GM12878 (cell line): ENCODE measurements around the gene ZCCHC24. TPM values are rescaled to one million over a fixed set of nuclear protein-coding genes. Genes with fewer than 3 reads are reported as not detected.

Source experiments
- ATAC-seq: fragments of 200-7000 bp; cut with Tn5 transposase; 3 replicates; pipeline ENCODE4 v1.9.1; 2020; ENCODE audit warnings: mild to moderate bottlenecking, moderate library complexity
- BruUV-seq: library from RNA; stranded (reverse); fragments of 400-500 nt; replicated peaks from 2 replicates; lab custom pipeline; 2021; lab: Mats Ljungman, UMichigan
- CTCF ChIA-PET: fragments of 300-600 bp; sonication (Branson Sonifier 250); formaldehyde crosslinking; extraction: SDS; loops from one replicate; lab custom pipeline; 2021; ENCODE audit warnings: inconsistent platforms; lab: Yijun Ruan, JAX
- POLR2A ChIA-PET: fragments of 350-600 bp; formaldehyde crosslinking; extraction: SDS; loops from one replicate; lab custom pipeline; 2021; ENCODE audit warnings: inconsistent platforms; lab: Charles Lee
- RAD21 ChIA-PET: fragments of 300-600 bp; sonication (Branson Sonifier 250); formaldehyde crosslinking; loops from one replicate; lab custom pipeline; 2023; ENCODE audit warnings: antibody characterized with exemption; ENCODE audit not compliant: unreplicated experiment; lab: Charles Lee
- SMC1A ChIA-PET: fragments of 300-600 bp; sonication (Branson Sonifier 250); formaldehyde crosslinking; loops from one replicate; lab custom pipeline; 2023; ENCODE audit not compliant: unreplicated experiment, uncharacterized antibody; lab: Charles Lee
- DNase-seq: peaks from one replicate; pipeline ENCODE4 v3.0.0-alpha.2; 2011; ENCODE audit warnings: low read depth, low spot score
- FAIRE-seq: peaks from 3 replicates; lab custom pipeline; 2011; peaks lifted over from hg19 to GRCh38; lab: Jason Lieb, UNC
- H2AFZ ChIP-seq: 2 replicates; pipeline ENCODE4 v1.6.0; 2011; ENCODE audit warnings: low read depth, low read length, control low read depth; ENCODE audit not compliant: control insufficient read depth
- H3K27ac ChIP-seq: 2 replicates; pipeline ENCODE4 v1.5.1; 2011; ENCODE audit warnings: control low read depth; ENCODE audit not compliant: control insufficient read depth, insufficient read depth
- H3K27me3 ChIP-seq, 2 experiments: replicated peaks in 1 of 2; 2 replicates each; pipeline versions ENCODE4 v1.6.0 to v1.6.1; 2011; ENCODE audit warnings: low read length in 1 of 2; ENCODE audit not compliant: control insufficient read depth in 2 of 2, insufficient read depth in 2 of 2
- H3K36me3 ChIP-seq, 2 experiments: 2 replicates each; pipeline ENCODE4 v1.5.1; 2011; ENCODE audit warnings: low read length in 1 of 2; ENCODE audit not compliant: control insufficient read depth in 2 of 2, insufficient read depth in 2 of 2
- H3K4me1 ChIP-seq: 2 replicates; pipeline ENCODE4 v1.6.1; 2011; ENCODE audit warnings: mild to moderate bottlenecking, low read length, moderate library complexity, mixed read lengths; ENCODE audit not compliant: control insufficient read depth, insufficient read depth
- H3K4me2 ChIP-seq: 2 replicates; pipeline ENCODE4 v1.6.0; 2011; ENCODE audit warnings: control low read depth; ENCODE audit not compliant: control insufficient read depth, insufficient read depth
- H3K4me3 ChIP-seq: fragments of 200-600 bp; sonication (generic); 2 replicates; pipeline ENCODE4 v1.5.1; 2016
- H3K79me2 ChIP-seq: 2 replicates; pipeline ENCODE4 v1.6.0; 2011; ENCODE audit warnings: low read length; ENCODE audit not compliant: control insufficient read depth, insufficient read depth
- H3K9ac ChIP-seq: 2 replicates; pipeline ENCODE4 v1.8.0; 2011; ENCODE audit warnings: low read length, control low read depth, mixed read lengths; ENCODE audit not compliant: control insufficient read depth, insufficient read depth
- H3K9me3 ChIP-seq: replicated peaks from 3 replicates; pipeline ENCODE4 v1.5.1; 2011; ENCODE audit warnings: mild to moderate bottlenecking, low read length; ENCODE audit not compliant: control insufficient read depth, insufficient read depth
- H4K20me1 ChIP-seq: 2 replicates; pipeline ENCODE4 v1.6.0; 2011; ENCODE audit not compliant: control insufficient read depth, insufficient read depth
- POLR2A ChIP-seq: IDR thresholded peaks from 2 replicates; pipeline ENCODE4 v1.6.1; 2011; ENCODE audit warnings: low read depth, mild to moderate bottlenecking, low read length
- TCF3 ChIP-seq: IDR thresholded peaks from 2 replicates; pipeline ENCODE4 v1.6.1; 2012; ENCODE audit warnings: low read depth, mild to moderate bottlenecking, low read length, borderline replicate concordance; ENCODE audit not compliant: insufficient read depth
- whole genome bisulfite sequencing: methylation state at CpG from one replicate; pipeline ENCODE4 v1.1.6; 2016; ENCODE audit warnings: low lambda C conversion rate; ENCODE audit not compliant: insufficient replicate concordance, insufficient coverage; ENCODE audit errors: missing lambda C conversion rate; 5-methylcytosine and 5-hydroxymethylcytosine counted together
- in situ Hi-C: fragments of 300-500 bp; cut with MboI; formaldehyde crosslinking; loops from 9 replicates; pipeline ENCODE4 v1.14.3; 2018; ENCODE audit warnings: mixed read lengths
- intact Hi-C: fragments of 100-400 bp; cut with micrococcal nuclease; formaldehyde crosslinking; loops from one replicate; pipeline ENCODE4 v1.14.2; 2022; ENCODE audit not compliant: unreplicated experiment
- polyA plus RNA-seq, 11 experiments: library from polyadenylated mRNA; depleted of rRNA in 4 of 11; unstranded in 6 of 11; stranded (reverse) in 5 of 11; fragments of >200 nt; fragmentation: Nextera tagmentation in 4 of 11; fragmentation: Illumina TruSeq in 1 of 11; extraction: Ambion mirVana in 4 of 11; extraction: Trizol in 1 of 11; gene quantifications; 1 replicate in 1 of 11; 2 replicates in 10 of 11; pipeline versions ENCODE4 v1.2.1 to v1.2.3, GENCODE V29; 2011 to 2016; ENCODE audit warnings: inconsistent platforms in 2 of 11, missing spikeins in 2 of 11, low read depth in 1 of 11
- total RNA-seq, 4 experiments: library from RNA; depleted of rRNA in 3 of 4; stranded (reverse); fragments of >200 nt in 3 of 4; fragmentation: Illumina TruSeq in 1 of 4; extraction: Trizol in 1 of 4; gene quantifications; 2 replicates each; pipeline versions ENCODE4 v1.2.1 to v1.2.3, GENCODE V29; 2013 to 2021
- TF ChIP-seq, protein P1 (sequence below): fragments of 450-650 bp; IDR thresholded peaks from 2 replicates; pipeline ENCODE4 v1.6.1; 2016; ENCODE audit warnings: mild to moderate bottlenecking

Gene ZCCHC24
- total and polyA plus RNA-seq, 10 of the 15 experiments (the other 5 are each of a cell fraction or from before 2014, with no cell fraction given): 0.02 to 0.62 (median 0.04) TPM; not detected in 4

DNA sequence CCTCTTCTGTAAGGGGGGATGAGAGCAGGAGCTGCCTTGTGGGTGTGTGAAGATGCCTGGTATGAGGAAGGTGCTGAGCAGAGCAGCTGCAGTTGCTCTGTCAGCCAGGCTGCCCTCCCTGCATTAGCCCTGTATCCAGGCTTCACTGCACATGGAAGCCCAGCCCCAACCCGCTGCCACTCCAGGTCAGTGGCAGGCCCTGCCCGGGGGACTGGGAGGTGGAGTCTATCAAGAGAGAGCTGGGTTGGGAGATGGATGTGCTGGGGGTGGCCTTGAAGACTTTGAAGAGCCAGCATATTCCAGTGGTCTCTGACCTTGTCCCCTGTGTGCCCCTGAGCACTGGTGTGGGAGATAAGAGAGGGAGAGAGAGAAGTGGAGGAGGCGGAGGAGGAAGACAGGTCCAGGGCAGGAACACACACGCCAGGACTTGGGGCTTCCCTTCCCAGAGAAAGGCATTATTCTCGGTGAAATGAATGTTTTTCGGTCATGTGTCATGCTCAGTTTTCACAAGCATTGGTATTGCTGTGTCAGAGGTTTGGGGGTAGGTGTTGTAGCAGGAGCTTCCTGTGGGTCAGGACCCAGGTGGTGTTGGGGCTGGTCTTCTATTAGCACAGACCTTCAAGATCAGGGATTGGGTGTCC, 95.5 kb downstream of the ZCCHC24 start:
- TSS peak; percentile 33 for BruUV-seq
- peaks cover 22% of the 10 kb centered on the region for H3K4me1 ChIP-seq
- H2AFZ ChIP-seq: no peak overlapping the region
- in situ Hi-C loops (no loop called here), intact Hi-C loops (loop anchor here (2.0 kb wide), 1 partner anchor 107 kb away; no protein-coding TSS in a partner anchor)
- 76% methylated on average over 6 of the region's 6 CpGs for WGBS
- ChIA-PET RAD21 (interaction anchor here (4.6 kb wide), 1 partner anchor 103 kb away, joined by 36 read pairs; no protein-coding TSS in a partner anchor), SMC1A (interaction anchor here (0.6 to 1.5 kb wide), 2 partner anchors 16 to 100 kb away, joined by 3 to 4 read pairs; no protein-coding TSS in a partner anchor), CTCF (interaction anchor here (1.6 to 1.9 kb wide), 2 partner anchors 9 to 57 kb away, joined by 8 to 10 read pairs; no protein-coding TSS in a partner anchor), POLR2A (interaction anchor here (0.6 kb wide), 1 partner anchor 118 kb away, joined by 7 read pairs; no protein-coding TSS in a partner anchor)
- no peaks in the 10 kb centered on the region; the same call in 1 of the 2 replicates for H4K20me1 ChIP-seq
- H3K36me3 ChIP-seq: peaks cover 36 to 45% of the 10 kb centered on the region in 2 experiments
- H3K4me3 ChIP-seq: peak overlapping the region; percentile 84; the same call in 1 of the 2 replicates
- H3K4me2 ChIP-seq: peak overlapping the region; percentile 95
- no peak for FAIRE-seq
- DNase-seq: no peak
- H3K9me3 ChIP-seq: no peaks in the 10 kb centered on the region
- 0 out of 2 replicates have a peak overlapping the region, but pooled peaks have one; percentile 5 for H3K9ac ChIP-seq
- no peaks in the 10 kb centered on the region for H3K27me3 ChIP-seq
- no peak for ATAC-seq
- peaks cover 48% of the 10 kb centered on the region for H3K79me2 ChIP-seq
- TF ChIP-seq, protein P1, sequence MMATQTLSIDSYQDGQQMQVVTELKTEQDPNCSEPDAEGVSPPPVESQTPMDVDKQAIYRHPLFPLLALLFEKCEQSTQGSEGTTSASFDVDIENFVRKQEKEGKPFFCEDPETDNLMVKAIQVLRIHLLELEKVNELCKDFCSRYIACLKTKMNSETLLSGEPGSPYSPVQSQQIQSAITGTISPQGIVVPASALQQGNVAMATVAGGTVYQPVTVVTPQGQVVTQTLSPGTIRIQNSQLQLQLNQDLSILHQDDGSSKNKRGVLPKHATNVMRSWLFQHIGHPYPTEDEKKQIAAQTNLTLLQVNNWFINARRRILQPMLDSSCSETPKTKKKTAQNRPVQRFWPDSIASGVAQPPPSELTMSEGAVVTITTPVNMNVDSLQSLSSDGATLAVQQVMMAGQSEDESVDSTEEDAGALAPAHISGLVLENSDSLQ: peak; percentile 20; the same call in 1 of the 2 replicates
- TF ChIP-seq TCF3 (no peak), POLR2A (0 out of 2 replicates have a peak, but pooled peaks have one; percentile 19)
- H3K27ac ChIP-seq: no peak overlapping the region
